GM12878 (cell line): ENCODE data around the gene RIPOR3.

Experiments
- BRCA1 ChIP-seq: IDR thresholded peaks from 2 replicates; pipeline ENCODE4 v1.6.1; 2011; ENCODE audit warnings: low read depth, low read length, improper control_type of control experiment
- CBX3 ChIP-seq: fragments of 200-600 bp; sonication (generic); IDR thresholded peaks from 2 replicates; pipeline ENCODE4 v1.6.1; 2016; ENCODE audit warnings: low read depth, borderline replicate concordance
- ESRRA ChIP-seq: IDR thresholded peaks from 2 replicates; pipeline ENCODE4 v1.6.1; 2012; ENCODE audit warnings: mild to moderate bottlenecking, low read length, improper control_type of control experiment
- EZH2 ChIP-seq: IDR thresholded peaks from 2 replicates; pipeline ENCODE4 v1.6.1; 2012; ENCODE audit warnings: low read depth, mild to moderate bottlenecking, control low read depth, inconsistent platforms, low read length, borderline replicate concordance; ENCODE audit not compliant: control insufficient read depth
- MYC ChIP-seq: IDR thresholded peaks from 2 replicates; pipeline ENCODE4 v1.6.1; 2011; ENCODE audit warnings: mild to moderate bottlenecking, low read length, moderate library complexity, inconsistent platforms; ENCODE audit not compliant: insufficient read depth, insufficient replicate concordance, insufficient read length, severe bottlenecking
- NR2C1 ChIP-seq: fragments of 450-650 bp; IDR thresholded peaks from 2 replicates; pipeline ENCODE4 v1.6.1; 2017; ENCODE audit warnings: antibody characterized with exemption, mild to moderate bottlenecking, moderate library complexity
- POLR2A ChIP-seq: IDR thresholded peaks from 2 replicates; pipeline ENCODE4 v1.6.1; 2011; ENCODE audit warnings: low read depth, mild to moderate bottlenecking, low read length
- RFX5 ChIP-seq: IDR thresholded peaks from 2 replicates; pipeline ENCODE4 v1.6.1; 2011; ENCODE audit warnings: low read depth, low read length, improper control_type of control experiment
- SPI1 ChIP-seq: IDR thresholded peaks from 2 replicates; pipeline ENCODE4 v1.6.1; 2011; ENCODE audit warnings: low read depth, mild to moderate bottlenecking, low read length, moderate library complexity, borderline replicate concordance; ENCODE audit not compliant: insufficient read depth
- SUPT20H ChIP-seq: IDR thresholded peaks from 2 replicates; pipeline ENCODE4 v1.6.1; 2011; ENCODE audit warnings: low read depth, mild to moderate bottlenecking, low read length, moderate library complexity, borderline replicate concordance; ENCODE audit not compliant: control insufficient read depth
- TAF1 ChIP-seq: IDR thresholded peaks from 2 replicates; pipeline ENCODE4 v1.6.1; 2011; ENCODE audit warnings: mild to moderate bottlenecking, low read depth, low read length, borderline replicate concordance
- ZNF274 ChIP-seq: IDR thresholded peaks from one replicate; pipeline ENCODE4 v1.8.0; 2011; ENCODE audit not compliant: insufficient read length, insufficient read depth
- TF ChIP-seq, protein P1 (sequence below), 3 experiments: IDR thresholded peaks in 2 of 3; conservative IDR thresholded peaks in 1 of 3; 2 replicates each; pipeline ENCODE4 v1.5.1; 2011; ENCODE audit warnings: low read depth in 3 of 3, low read length in 3 of 3, mild to moderate bottlenecking in 3 of 3, control low read depth in 2 of 3, moderate library complexity in 2 of 3, inconsistent platforms in 1 of 3, mixed read lengths in 1 of 3; ENCODE audit not compliant: control insufficient read depth in 2 of 3, insufficient read depth in 1 of 3; ENCODE audit errors: extremely low read depth in 1 of 3
- TF ChIP-seq, protein P2 (sequence below): fragments of 450-650 bp; IDR thresholded peaks from 2 replicates; pipeline ENCODE4 v1.6.1; 2016; ENCODE audit warnings: mild to moderate bottlenecking

DNA sequence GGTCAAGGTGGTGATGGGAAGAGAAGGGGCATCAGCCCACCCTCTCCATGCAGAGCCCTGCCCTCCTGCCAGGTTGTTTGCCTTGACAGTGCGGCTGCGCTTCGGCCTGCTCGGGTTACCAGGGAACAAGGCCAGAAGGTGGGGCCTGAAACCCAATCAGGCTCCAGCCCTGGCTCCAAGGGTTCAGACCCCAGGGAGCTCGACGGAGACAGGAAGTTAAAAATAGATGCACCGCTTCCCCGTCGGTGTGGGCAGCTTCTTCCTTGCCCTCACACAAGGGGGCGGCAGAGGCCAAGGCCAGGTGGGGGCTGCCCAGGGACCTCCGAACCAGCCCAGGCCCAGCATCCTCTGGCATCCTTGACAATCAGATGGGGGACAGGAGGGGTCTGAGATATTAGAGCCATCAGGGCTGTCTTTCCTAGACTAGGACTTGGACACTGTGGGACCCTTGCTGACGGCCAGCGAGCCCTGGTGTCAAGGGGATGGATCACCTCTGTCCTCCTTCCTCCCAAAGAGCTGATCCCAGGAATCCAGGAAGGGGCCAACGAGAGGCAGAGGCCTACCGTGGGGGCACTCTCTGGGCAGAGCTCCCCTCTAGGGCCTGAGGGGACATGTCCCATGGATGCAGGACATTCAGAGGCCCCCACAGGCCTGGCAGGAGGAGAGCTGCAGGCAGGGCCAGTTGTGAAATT, 65.2 kb downstream of the RIPOR3 start:
- TF ChIP-seq ZNF274 (no peak), SPI1 (no peak), NR2C1 (no peak), TAF1 (no peak), CBX3 (no peak), RFX5 (no peak), BRCA1 (no peak), EZH2 (no peak), SUPT20H (no peak), MYC (no peak), ESRRA (no peak), POLR2A (no peak)
- TF ChIP-seq, protein P1, sequence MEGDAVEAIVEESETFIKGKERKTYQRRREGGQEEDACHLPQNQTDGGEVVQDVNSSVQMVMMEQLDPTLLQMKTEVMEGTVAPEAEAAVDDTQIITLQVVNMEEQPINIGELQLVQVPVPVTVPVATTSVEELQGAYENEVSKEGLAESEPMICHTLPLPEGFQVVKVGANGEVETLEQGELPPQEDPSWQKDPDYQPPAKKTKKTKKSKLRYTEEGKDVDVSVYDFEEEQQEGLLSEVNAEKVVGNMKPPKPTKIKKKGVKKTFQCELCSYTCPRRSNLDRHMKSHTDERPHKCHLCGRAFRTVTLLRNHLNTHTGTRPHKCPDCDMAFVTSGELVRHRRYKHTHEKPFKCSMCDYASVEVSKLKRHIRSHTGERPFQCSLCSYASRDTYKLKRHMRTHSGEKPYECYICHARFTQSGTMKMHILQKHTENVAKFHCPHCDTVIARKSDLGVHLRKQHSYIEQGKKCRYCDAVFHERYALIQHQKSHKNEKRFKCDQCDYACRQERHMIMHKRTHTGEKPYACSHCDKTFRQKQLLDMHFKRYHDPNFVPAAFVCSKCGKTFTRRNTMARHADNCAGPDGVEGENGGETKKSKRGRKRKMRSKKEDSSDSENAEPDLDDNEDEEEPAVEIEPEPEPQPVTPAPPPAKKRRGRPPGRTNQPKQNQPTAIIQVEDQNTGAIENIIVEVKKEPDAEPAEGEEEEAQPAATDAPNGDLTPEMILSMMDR (IDR thresholded peaks at IDR 0.05 in 2 of 3, conservative IDR thresholded peaks at IDR 0.05 in 1 of 3; ENCODE audit: control insufficient read depth in 2 of 3, extremely low read depth in 1 of 3, insufficient read depth in 1 of 3, low read depth in 3 of 3, low read length in 3 of 3): peak; percentile 37 to 54 (median 44)
- TF ChIP-seq, protein P2, sequence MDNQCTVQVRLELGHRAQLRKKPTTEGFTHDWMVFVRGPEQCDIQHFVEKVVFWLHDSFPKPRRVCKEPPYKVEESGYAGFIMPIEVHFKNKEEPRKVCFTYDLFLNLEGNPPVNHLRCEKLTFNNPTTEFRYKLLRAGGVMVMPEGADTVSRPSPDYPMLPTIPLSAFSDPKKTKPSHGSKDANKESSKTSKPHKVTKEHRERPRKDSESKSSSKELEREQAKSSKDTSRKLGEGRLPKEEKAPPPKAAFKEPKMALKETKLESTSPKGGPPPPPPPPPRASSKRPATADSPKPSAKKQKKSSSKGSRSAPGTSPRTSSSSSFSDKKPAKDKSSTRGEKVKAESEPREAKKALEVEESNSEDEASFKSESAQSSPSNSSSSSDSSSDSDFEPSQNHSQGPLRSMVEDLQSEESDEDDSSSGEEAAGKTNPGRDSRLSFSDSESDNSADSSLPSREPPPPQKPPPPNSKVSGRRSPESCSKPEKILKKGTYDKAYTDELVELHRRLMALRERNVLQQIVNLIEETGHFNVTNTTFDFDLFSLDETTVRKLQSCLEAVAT: no peak
